Gastrocnemius medialis (tissue), 4 donors: ENCODE measurements around the gene MED13L. TPM values are rescaled to one million over a fixed set of nuclear protein-coding genes. Genes with fewer than 3 reads are reported as not detected.

Source experiments
- ATAC-seq, 2 donors: fragments of 150-250 bp; one replicate each; pipeline ENCODE4 v1.9.1; 2016
- DNase-seq, 2 donors: peaks; one replicate each; pipeline ENCODE4 v3.0.0-alpha.2; 2019
- H3K27ac ChIP-seq, 4 donors: fragments of 200-600 bp; sonication (generic); 1 replicate in 1 of 4; 2 replicates in 3 of 4; pipeline ENCODE4 v1.5.1; 2016 to 2018; ENCODE audit warnings: mild to moderate bottlenecking in 2 of 4, moderate library complexity in 1 of 4
- H3K27me3 ChIP-seq, 3 donors: fragments of 200-600 bp; sonication (generic) in 2 of 3; 1 replicate in 1 of 3; 2 replicates in 2 of 3; pipeline versions ENCODE4 v1.5.1 to v1.6.0; 2016 to 2019; ENCODE audit warnings: mild to moderate bottlenecking in 1 of 3, moderate library complexity in 1 of 3
- H3K36me3 ChIP-seq, 2 donors: fragments of 200-600 bp; sonication (generic) in 1 of 2; one replicate each; pipeline ENCODE4 v1.5.1; 2017 to 2018
- H3K4me1 ChIP-seq, 2 donors: fragments of 200-600 bp; sonication (generic) in 1 of 2; one replicate each; pipeline ENCODE4 v1.5.1; 2016 to 2017; ENCODE audit warnings: mild to moderate bottlenecking in 2 of 2
- H3K4me3 ChIP-seq, 4 donors: fragments of 200-600 bp; sonication (generic) in 3 of 4; 1 replicate in 1 of 4; 2 replicates in 3 of 4; pipeline ENCODE4 v1.5.1; 2016 to 2019; ENCODE audit warnings: mild to moderate bottlenecking in 2 of 4
- H3K9me3 ChIP-seq, 3 donors: fragments of 200-600 bp; sonication (generic) in 2 of 3; 1 replicate in 1 of 3; 2 replicates in 2 of 3; pipeline ENCODE4 v1.5.1; 2016 to 2019
- CTCF ChIP-seq, 5 experiments: fragments of 450-650 bp in 3 of 5; fragments of 200-600 bp in 2 of 5; sonication (generic) in 2 of 5; IDR thresholded peaks in 4 of 5; conservative IDR thresholded peaks in 1 of 5; 1 replicate in 4 of 5; 2 replicates in 1 of 5; pipeline ENCODE4 v1.5.1; 2016 to 2019; ENCODE audit warnings: antibody characterized with exemption in 5 of 5, mild to moderate bottlenecking in 3 of 5, moderate library complexity in 3 of 5
- POLR2A ChIP-seq, 2 donors: fragments of 450-650 bp; IDR thresholded peaks; one replicate each; pipeline ENCODE4 v1.6.1; 2017; ENCODE audit warnings: antibody characterized with exemption in 2 of 2, mild to moderate bottlenecking in 2 of 2, moderate library complexity in 2 of 2
- in situ Hi-C, 4 donors: fragments of 200-750 bp; cut with MboI; loops; one replicate each; pipeline versions ENCODE4 v1.15.0 to v1.8.0; 2017; ENCODE audit warnings: low sequenced_read_pairs in 4 of 4
- intact Hi-C: fragments of 100-400 bp; cut with DNase I; formaldehyde crosslinking; loops from one replicate; pipeline ENCODE4 v1.15.1; 2023; ENCODE audit warnings: low total_unique reads
- total RNA-seq, 4 donors: library from RNA; depleted of rRNA; stranded (reverse); fragments of >200 nt; gene quantifications; one replicate each; pipeline versions ENCODE4 v1.1.0 to v1.2.3, GENCODE V29; 2016

MED13L gene
- total RNA-seq, 4 donors from 2014 or later = 59.5 to 92.6 (median 74.1) TPM

- Histone ChIP-seq H3K27ac (no peak overlapping the region), H3K36me3 (no peaks in the 10 kb centered on the region), H3K9me3 (no peaks in the 10 kb centered on the region), H3K4me3 (no peak overlapping the region), H3K4me1 (peaks cover 1 to 4% of the 10 kb centered on the region in 2 donors), H3K27me3 (no peaks in the 10 kb centered on the region)
- DNase-seq (no peak), ATAC-seq (no peak)
- in situ Hi-C loops (no loop called here), intact Hi-C loops (no loop called here)
- no peak for TF ChIP-seq CTCF (IDR thresholded peaks at IDR 0.05 in 4 of 5, conservative IDR thresholded peaks at IDR 0.05 in 1 of 5)
- no peak for TF ChIP-seq POLR2A (IDR thresholded peaks at IDR 0.05)
Observed at GRCh38 chr12:115949675-115950074, 327.8 kb downstream of the MED13L start.

- in situ Hi-C loops = no loop called here
Observed at GRCh38 chr12:115947696-115948062, 329.8 kb downstream of the MED13L start.

GRCh38 chr12:115946867-115947695 lies 330.4 kb downstream of the MED13L start:
- in situ Hi-C loops = no loop called here
- intact Hi-C loops = no loop called here
- DNase-seq (no peak), ATAC-seq (no peak)
- Histone ChIP-seq H3K9me3 (no peaks in the 10 kb centered on the region), H3K27ac (no peak overlapping the region), H3K4me1 (no peaks in the 10 kb centered on the region), H3K27me3 (no peaks in the 10 kb centered on the region), H3K4me3 (no peak overlapping the region), H3K36me3 (no peaks in the 10 kb centered on the region)
- TF ChIP-seq CTCF (IDR thresholded peaks at IDR 0.05 in 4 of 5, conservative IDR thresholded peaks at IDR 0.05 in 1 of 5) = peak in 2 of 5 experiments; percentile 26 to 28
- TF ChIP-seq POLR2A (IDR thresholded peaks at IDR 0.05) = no peak

More at GRCh38 chr12:115947696-115948062, 329.8 kb downstream of the MED13L start:
- Histone ChIP-seq H3K27ac (no peak overlapping the region), H3K36me3 (no peaks in the 10 kb centered on the region), H3K4me1 (no peaks in the 10 kb centered on the region), H3K27me3 (no peaks in the 10 kb centered on the region), H3K4me3 (no peak overlapping the region), H3K9me3 (no peaks in the 10 kb centered on the region)
- no peak for TF ChIP-seq CTCF (IDR thresholded peaks at IDR 0.05 in 4 of 5, conservative IDR thresholded peaks at IDR 0.05 in 1 of 5)
- TF ChIP-seq POLR2A (IDR thresholded peaks at IDR 0.05) = no peak
- intact Hi-C loops = no loop called here
- no peak for ATAC-seq
- no peak for DNase-seq

GRCh38 chr12:115946092-115946491 lies 331.4 kb downstream of the MED13L start:
- H3K4me3 ChIP-seq = no peak overlapping the region
- ATAC-seq (no peak), DNase-seq (no peak)
- intact Hi-C loops = no loop called here
- no peaks in the 10 kb centered on the region for H3K9me3 ChIP-seq
- H3K36me3 ChIP-seq = no peaks in the 10 kb centered on the region
- no peaks in the 10 kb centered on the region for H3K27me3 ChIP-seq
- no peaks in the 10 kb centered on the region for H3K4me1 ChIP-seq
- no peak overlapping the region for H3K27ac ChIP-seq
- in situ Hi-C loops = no loop called here
- TF ChIP-seq POLR2A (IDR thresholded peaks at IDR 0.05) (no peak), CTCF (IDR thresholded peaks at IDR 0.05 in 4 of 5, conservative IDR thresholded peaks at IDR 0.05 in 1 of 5) (no peak)
